Nephron (organoid): ENCODE data around the gene ZC3H18.

Source experiments
- H3K27ac Mint-ChIP-seq, 3 experiments: 2 replicates each; pipeline ENCODE4 v1.8.0; 2020; ENCODE audit warnings: mixed read lengths in 3 of 3, mild to moderate bottlenecking in 2 of 3, moderate library complexity in 1 of 3
- H3K27me3 Mint-ChIP-seq: 2 replicates; pipeline ENCODE4 v1.8.0; 2021; ENCODE audit warnings: low read depth, mild to moderate bottlenecking, moderate library complexity, mixed read lengths
- H3K36me3 Mint-ChIP-seq: 2 replicates; pipeline ENCODE4 v1.8.0; 2020; ENCODE audit warnings: low read depth, mixed read lengths
- H3K4me1 Mint-ChIP-seq: 2 replicates; pipeline ENCODE4 v1.8.0; 2020; ENCODE audit warnings: mixed read lengths
- H3K4me3 Mint-ChIP-seq, 3 experiments: 2 replicates each; pipeline ENCODE4 v1.8.0; 2020; ENCODE audit warnings: mild to moderate bottlenecking in 3 of 3, mixed read lengths in 3 of 3, moderate library complexity in 2 of 3
- H3K9me3 Mint-ChIP-seq: 2 replicates; pipeline ENCODE4 v1.8.0; 2020; ENCODE audit warnings: mixed read lengths
- CTCF ChIP-seq, 3 experiments: fragments of 200-600 bp; sonication (generic); IDR thresholded peaks; one replicate each; pipeline ENCODE4 v1.5.0; 2021; ENCODE audit warnings: antibody characterized with exemption in 3 of 3; ENCODE audit not compliant: unreplicated experiment in 3 of 3

ZC3H18 gene

GRCh38 chr16:88534638-88535190 is 35.5 kb upstream of the ZC3H18 start:
- Mint-ChIP-seq H3K36me3 (no peaks in the 10 kb centered on the region), H3K4me1 (peaks cover 11% of the 10 kb centered on the region), H3K4me3 (peak overlapping the region; percentile 82 to 92 (median 89)), H3K27me3 (peaks cover 6% of the 10 kb centered on the region), H3K9me3 (no peaks in the 10 kb centered on the region), H3K27ac (peak overlapping the region; percentile 56 to 79 (median 70))
- no peak for TF ChIP-seq CTCF (IDR thresholded peaks at IDR 0.05; ENCODE audit: unreplicated experiment in 3 of 3)

GRCh38 chr16:88535191-88535856 is 34.9 kb upstream of the ZC3H18 start:
- Mint-ChIP-seq H3K4me1 (peaks cover 11% of the 10 kb centered on the region), H3K9me3 (no peaks in the 10 kb centered on the region), H3K27me3 (peaks cover 6% of the 10 kb centered on the region), H3K27ac (peak overlapping the region; percentile 64 to 80 (median 79)), H3K36me3 (no peaks in the 10 kb centered on the region), H3K4me3 (peak overlapping the region; percentile 82 to 92 (median 89))
- TF ChIP-seq CTCF (IDR thresholded peaks at IDR 0.05; ENCODE audit: unreplicated experiment in 3 of 3) = no peak

GRCh38 chr16:88535857-88536222 is 34.4 kb upstream of the ZC3H18 start:
- H3K27me3 Mint-ChIP-seq = peaks cover 6% of the 10 kb centered on the region
- no peaks in the 10 kb centered on the region for H3K36me3 Mint-ChIP-seq
- TF ChIP-seq CTCF (IDR thresholded peaks at IDR 0.05; ENCODE audit: unreplicated experiment in 3 of 3) = no peak
- peak overlapping the region; percentile 82 to 92 (median 89) for H3K4me3 Mint-ChIP-seq
- H3K4me1 Mint-ChIP-seq = peaks cover 6% of the 10 kb centered on the region
- H3K9me3 Mint-ChIP-seq = no peaks in the 10 kb centered on the region
- peak overlapping the region; percentile 64 to 80 (median 79) for H3K27ac Mint-ChIP-seq

GRCh38 chr16:88536510-88536909 is 33.7 kb upstream of the ZC3H18 start:
- TF ChIP-seq CTCF (IDR thresholded peaks at IDR 0.05; ENCODE audit: unreplicated experiment in 3 of 3) = no peak
- peaks cover 6% of the 10 kb centered on the region for H3K27me3 Mint-ChIP-seq
- H3K4me1 Mint-ChIP-seq = peaks cover 5% of the 10 kb centered on the region
- peak overlapping the region in 1 of 3 experiments; percentile 80 for H3K27ac Mint-ChIP-seq
- no peaks in the 10 kb centered on the region for H3K9me3 Mint-ChIP-seq
- no peaks in the 10 kb centered on the region for H3K36me3 Mint-ChIP-seq
- H3K4me3 Mint-ChIP-seq = peak overlapping the region; percentile 82 to 92 (median 89)

- Mint-ChIP-seq H3K27ac (no peak overlapping the region), H3K4me1 (peaks cover 5% of the 10 kb centered on the region), H3K9me3 (peaks cover under 1% of the 10 kb centered on the region), H3K27me3 (peaks cover 6% of the 10 kb centered on the region), H3K4me3 (peak overlapping the region in 2 of 3 experiments; percentile 58 to 92), H3K36me3 (no peaks in the 10 kb centered on the region)
- no peak for TF ChIP-seq CTCF (IDR thresholded peaks at IDR 0.05; ENCODE audit: unreplicated experiment in 3 of 3)
These were observed 33.0 kb upstream of the ZC3H18 start for GRCh38 chr16:88536971-88537751.
